Cardiac muscle cell (in vitro differentiated cells and primary cell): ENCODE results near the gene ZNF473. TPM values are rescaled to one million over a fixed set of nuclear protein-coding genes. Genes with fewer than 3 reads are reported as not detected.
"Not testable (repeated sequence)": the region's sequence is repeated elsewhere in the genome, so short reads cannot be mapped to it uniquely, and the experiment has no call there.

Experiments used
- DNase-seq, 2 donors: peaks; one replicate each; pipeline versions ENCODE4 v3.0.0 to v3.0.0-alpha.2; 2010 to 2017; ENCODE audit warnings: low read depth in 1 of 2, low spot score in 1 of 2
- H3K27ac ChIP-seq: fragments of 200-600 bp; sonication (generic); 2 replicates; pipeline ENCODE4 v1.5.1; 2016
- H3K27me3 ChIP-seq: fragments of 200-600 bp; sonication (generic); 2 replicates; pipeline ENCODE4 v1.6.0; 2016; ENCODE audit warnings: control low read depth
- H3K36me3 ChIP-seq: fragments of 200-600 bp; sonication (generic); 2 replicates; pipeline ENCODE4 v1.5.1; 2016; ENCODE audit warnings: control low read depth
- H3K4me1 ChIP-seq: fragments of 200-600 bp; sonication (generic); 2 replicates; pipeline ENCODE4 v1.8.1; 2017; ENCODE audit warnings: low read depth, mild to moderate bottlenecking, mixed run types
- H3K4me3 ChIP-seq: fragments of 200-600 bp; sonication (generic); 2 replicates; pipeline ENCODE4 v1.5.1; 2016; ENCODE audit warnings: mild to moderate bottlenecking
- H3K9me3 ChIP-seq: fragments of 200-600 bp; sonication (generic); 2 replicates; pipeline ENCODE4 v1.5.1; 2017; ENCODE audit warnings: low read depth, mild to moderate bottlenecking, control low read depth
- polyA plus RNA-seq: library from polyadenylated mRNA; unstranded; fragments of >200 nt; fragmentation: Nextera tagmentation; extraction: Ambion mirVana; gene quantifications from 2 replicates; pipeline ENCODE4 v1.2.1, GENCODE V29; 2016
- total RNA-seq: library from RNA; depleted of rRNA; stranded (reverse); fragments of >200 nt; gene quantifications from 2 replicates; pipeline ENCODE4 v1.2.3, GENCODE V29; 2016
- TF ChIP-seq, protein P1 (sequence below): IDR thresholded peaks from 2 replicates; pipeline ENCODE4 v1.5.1; 2012; ENCODE audit warnings: low read depth, mild to moderate bottlenecking, low read length

The ZNF473 gene
- total and polyA plus RNA-seq, 2 experiments from 2014 or later, result 5.3 to 6.5 TPM

DNA sequence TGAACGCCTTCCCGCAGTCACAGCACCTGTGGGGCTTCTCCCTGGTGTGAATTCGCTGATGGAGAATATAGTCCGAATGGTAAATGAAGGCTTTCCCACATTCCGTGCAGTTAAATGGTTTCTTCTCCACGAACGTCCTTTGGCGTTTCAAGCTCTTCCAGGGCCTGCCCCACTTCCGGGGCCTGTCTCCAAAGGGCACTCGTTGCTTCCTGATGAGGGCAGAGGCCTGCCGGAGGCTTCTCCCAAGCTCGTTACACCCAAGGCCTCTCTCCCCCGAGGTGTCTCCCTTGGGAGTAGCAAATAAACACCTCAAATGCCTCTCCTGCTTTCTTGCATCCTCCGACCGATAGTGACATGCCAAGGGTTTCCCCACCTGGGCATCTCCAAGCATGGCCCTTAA, 34.3 kb downstream of the ZNF473 start:
- Histone ChIP-seq H3K9me3 (no peaks in the 10 kb centered on the region), H3K27me3 (no peaks in the 10 kb centered on the region), H3K36me3 (no peaks in the 10 kb centered on the region), H3K4me3 (no peak overlapping the region), H3K4me1 (no peaks in the 10 kb centered on the region), H3K27ac (no peak overlapping the region)
- TF ChIP-seq, protein P1, sequence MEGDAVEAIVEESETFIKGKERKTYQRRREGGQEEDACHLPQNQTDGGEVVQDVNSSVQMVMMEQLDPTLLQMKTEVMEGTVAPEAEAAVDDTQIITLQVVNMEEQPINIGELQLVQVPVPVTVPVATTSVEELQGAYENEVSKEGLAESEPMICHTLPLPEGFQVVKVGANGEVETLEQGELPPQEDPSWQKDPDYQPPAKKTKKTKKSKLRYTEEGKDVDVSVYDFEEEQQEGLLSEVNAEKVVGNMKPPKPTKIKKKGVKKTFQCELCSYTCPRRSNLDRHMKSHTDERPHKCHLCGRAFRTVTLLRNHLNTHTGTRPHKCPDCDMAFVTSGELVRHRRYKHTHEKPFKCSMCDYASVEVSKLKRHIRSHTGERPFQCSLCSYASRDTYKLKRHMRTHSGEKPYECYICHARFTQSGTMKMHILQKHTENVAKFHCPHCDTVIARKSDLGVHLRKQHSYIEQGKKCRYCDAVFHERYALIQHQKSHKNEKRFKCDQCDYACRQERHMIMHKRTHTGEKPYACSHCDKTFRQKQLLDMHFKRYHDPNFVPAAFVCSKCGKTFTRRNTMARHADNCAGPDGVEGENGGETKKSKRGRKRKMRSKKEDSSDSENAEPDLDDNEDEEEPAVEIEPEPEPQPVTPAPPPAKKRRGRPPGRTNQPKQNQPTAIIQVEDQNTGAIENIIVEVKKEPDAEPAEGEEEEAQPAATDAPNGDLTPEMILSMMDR, result no peak
- no peak for DNase-seq

- DNase-seq, result no peak
- TF ChIP-seq, protein P1, result no peak
- Histone ChIP-seq H3K4me3 (no peak overlapping the region), H3K27me3 (no peaks in the 10 kb centered on the region), H3K4me1 (no peaks in the 10 kb centered on the region), H3K9me3 (no peaks in the 10 kb centered on the region), H3K36me3 (no peaks in the 10 kb centered on the region), H3K27ac (no peak overlapping the region)
Observed at GRCh38 chr19:50061650-50062049, 35.8 kb downstream of the ZNF473 start.

DNA sequence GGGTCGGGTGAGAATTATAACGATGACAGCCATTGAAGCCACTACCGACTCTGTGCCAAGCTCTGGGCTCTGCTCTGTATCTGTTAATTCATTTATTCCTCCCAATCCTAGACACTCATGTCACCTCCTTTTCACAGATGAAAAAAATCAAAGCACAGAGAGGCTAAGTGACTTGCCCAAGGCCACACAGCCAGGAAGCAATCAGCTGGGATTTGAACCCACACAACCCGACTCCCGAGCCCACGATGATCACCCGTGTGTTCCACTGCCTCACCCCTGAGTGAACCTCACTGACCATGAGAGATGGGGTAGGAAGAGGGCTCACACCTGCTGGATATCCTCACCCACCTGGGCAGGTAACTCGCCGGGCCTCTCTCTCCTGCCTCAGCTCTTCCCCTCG, 40.1 kb downstream of the ZNF473 start:
- TF ChIP-seq, protein P1, result no peak
- no peak for DNase-seq
- no peaks in the 10 kb centered on the region for H3K4me1 ChIP-seq
- no peak overlapping the region for H3K27ac ChIP-seq
- no peaks in the 10 kb centered on the region for H3K9me3 ChIP-seq
- H3K36me3 ChIP-seq, result no peaks in the 10 kb centered on the region
- no peaks in the 10 kb centered on the region for H3K27me3 ChIP-seq
- no peak overlapping the region for H3K4me3 ChIP-seq

DNA sequence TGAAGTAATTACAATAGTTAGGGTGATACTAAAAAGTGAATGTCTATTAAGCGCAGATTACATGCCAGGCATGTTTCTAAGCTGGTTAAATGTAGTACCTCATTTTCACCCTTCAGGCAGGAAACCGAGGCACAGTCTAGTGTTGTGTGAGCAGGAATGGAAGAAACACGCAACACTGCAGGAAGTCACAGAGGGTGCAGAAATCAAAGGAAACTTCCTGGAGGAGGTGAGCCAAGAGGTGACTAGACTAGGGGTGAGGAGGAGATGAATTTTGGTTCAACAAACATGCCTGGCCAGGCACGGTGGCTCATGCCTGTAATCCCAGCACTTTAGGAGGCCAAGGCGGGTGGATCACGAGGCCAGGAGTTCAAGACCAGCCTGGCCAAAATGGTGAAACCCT, 41.8 kb downstream of the ZNF473 start:
- no peaks in the 10 kb centered on the region for H3K27me3 ChIP-seq
- no peaks in the 10 kb centered on the region for H3K36me3 ChIP-seq
- no peaks in the 10 kb centered on the region for H3K9me3 ChIP-seq
- H3K27ac ChIP-seq, result no peak overlapping the region
- no peak overlapping the region for H3K4me3 ChIP-seq
- no peak for DNase-seq
- no peaks in the 10 kb centered on the region for H3K4me1 ChIP-seq
- TF ChIP-seq, protein P1, result no peak

- H3K4me1 ChIP-seq, H3K36me3 ChIP-seq, DNase-seq, H3K27me3 ChIP-seq, H3K27ac ChIP-seq, H3K9me3 ChIP-seq, H3K4me3 ChIP-seq: not testable (repeated sequence)
Observed at GRCh38 chr19:50068382-50068781, 42.6 kb downstream of the ZNF473 start.

GRCh38 chr19:50075076-50075475, 49.3 kb downstream of the ZNF473 start:
- not testable (repeated sequence) for DNase-seq, H3K27ac ChIP-seq, H3K4me3 ChIP-seq, H3K9me3 ChIP-seq, H3K4me1 ChIP-seq, H3K36me3 ChIP-seq, H3K27me3 ChIP-seq

DNA sequence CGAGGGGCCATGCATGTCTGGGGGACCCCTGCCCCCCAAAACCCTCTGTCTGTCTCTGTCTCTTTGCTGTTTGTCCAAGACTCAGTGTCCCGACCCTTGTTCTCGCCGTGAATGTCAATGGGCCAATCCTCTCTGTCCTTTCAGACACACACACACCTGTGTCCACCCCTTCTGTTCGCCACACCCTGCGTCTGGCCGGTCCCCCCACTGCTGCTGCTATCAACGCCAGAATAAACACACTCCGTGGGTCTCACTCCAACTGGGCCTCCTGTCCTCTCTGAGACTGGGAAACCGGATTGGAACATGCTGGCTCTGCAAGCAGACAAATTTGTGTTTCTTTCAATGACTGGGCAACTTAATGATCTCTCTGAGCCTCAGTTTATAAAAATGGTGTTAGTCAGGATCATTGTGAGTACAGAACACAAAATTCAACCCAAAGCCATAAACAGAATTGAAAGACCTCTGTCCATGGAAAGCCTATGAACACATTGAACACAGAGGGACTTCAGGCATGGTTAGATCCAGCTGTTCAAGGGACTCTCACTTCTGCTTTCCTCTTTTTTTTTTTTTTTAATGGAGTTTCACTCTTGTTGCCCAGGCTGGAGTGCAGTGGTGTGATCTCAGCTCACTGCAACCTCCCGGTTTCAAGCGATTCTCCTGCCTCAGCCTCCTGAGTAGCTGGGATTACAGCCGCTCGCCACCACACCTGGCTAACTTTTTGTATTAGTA, 50.0 kb downstream of the ZNF473 start:
- H3K4me1 ChIP-seq, H3K27ac ChIP-seq, DNase-seq, H3K36me3 ChIP-seq, H3K9me3 ChIP-seq, H3K4me3 ChIP-seq, H3K27me3 ChIP-seq: not testable (repeated sequence)

GRCh38 chr19:50076581-50077355, 51.0 kb downstream of the ZNF473 start:
- not testable (repeated sequence) for H3K4me1 ChIP-seq, H3K4me3 ChIP-seq, H3K9me3 ChIP-seq, H3K36me3 ChIP-seq, H3K27me3 ChIP-seq, H3K27ac ChIP-seq, DNase-seq

DNA sequence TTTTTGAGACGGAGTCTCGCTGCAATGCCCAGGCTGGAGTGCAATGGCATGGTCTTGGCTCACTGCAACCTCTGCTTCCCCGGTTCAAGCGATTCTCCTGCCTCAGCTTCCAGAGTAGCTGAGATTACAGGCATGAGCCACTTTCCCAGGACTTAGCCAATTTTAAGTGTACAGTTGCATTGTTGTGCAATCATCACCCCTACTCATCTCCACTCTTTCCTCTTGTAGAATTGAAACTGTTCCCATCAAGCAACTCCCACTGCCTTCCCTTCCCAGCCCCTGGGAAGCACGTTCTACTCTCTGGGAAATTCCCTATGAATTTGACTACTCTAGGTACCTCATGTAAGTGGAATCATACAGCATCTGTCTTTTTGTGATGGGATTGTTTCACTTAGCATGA, 53.2 kb downstream of the ZNF473 start:
- not testable (repeated sequence) for H3K4me1 ChIP-seq, H3K4me3 ChIP-seq, H3K36me3 ChIP-seq, H3K27ac ChIP-seq, H3K9me3 ChIP-seq, H3K27me3 ChIP-seq
- DNase-seq, result peak in 1 of 2 donors; percentile 5

DNA sequence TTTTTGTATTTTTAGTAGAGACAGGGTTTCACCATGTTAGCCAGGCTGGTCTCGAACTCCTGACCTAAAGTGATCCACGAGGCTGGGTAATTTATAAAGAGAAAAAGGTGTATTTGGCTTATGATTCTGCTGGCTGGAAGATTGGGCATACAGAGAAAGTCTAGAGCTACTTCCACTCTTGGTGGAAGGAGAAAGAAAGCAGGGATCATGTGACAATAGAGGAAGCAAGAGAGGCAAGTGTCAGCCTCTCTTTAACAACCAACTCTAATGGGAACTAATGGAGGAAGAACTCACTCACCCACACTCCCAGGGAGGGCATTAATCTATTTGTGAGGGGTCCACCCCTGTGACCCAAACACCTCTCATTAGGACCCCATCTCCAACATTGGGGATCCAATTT, 58.6 kb downstream of the ZNF473 start:
- not testable (repeated sequence) for H3K27ac ChIP-seq, H3K36me3 ChIP-seq, H3K9me3 ChIP-seq, DNase-seq, H3K27me3 ChIP-seq, H3K4me3 ChIP-seq, H3K4me1 ChIP-seq
